Endodermal cell (in vitro differentiated cells): Measurements from ENCODE around the gene EI24. TPM values are rescaled to one million over a fixed set of nuclear protein-coding genes. Genes with fewer than 3 reads are reported as not detected.
A peak's percentile ranks its signal among the peaks of the same experiment; 100 is the strongest.

Experiments
- DNase-seq: peaks from one replicate; pipeline ENCODE4 v3.0.0-alpha.2; 2017
- H3K27ac ChIP-seq: 2 replicates; pipeline ENCODE4 v1.5.1; 2013; ENCODE audit warnings: mild to moderate bottlenecking, low read depth, low read length, moderate library complexity
- H3K27me3 ChIP-seq: 2 replicates; pipeline ENCODE4 v1.6.1; 2013; ENCODE audit warnings: mild to moderate bottlenecking, low read length, moderate library complexity; ENCODE audit not compliant: insufficient read depth, control insufficient read depth, poor library complexity, severe bottlenecking
- H3K36me3 ChIP-seq: 2 replicates; pipeline ENCODE4 v1.7.0; 2013; ENCODE audit warnings: mild to moderate bottlenecking, low read length, moderate library complexity; ENCODE audit not compliant: control insufficient read depth, insufficient read depth
- H3K4me1 ChIP-seq: one replicate; pipeline ENCODE4 v1.7.0; 2013; ENCODE audit warnings: low read length; ENCODE audit not compliant: control insufficient read depth, insufficient read depth
- H3K4me3 ChIP-seq: 2 replicates; pipeline ENCODE4 v1.5.1; 2013; ENCODE audit warnings: mild to moderate bottlenecking, low read length, moderate library complexity
- H3K9ac ChIP-seq: 2 replicates; pipeline ENCODE4 v1.6.1; 2013; ENCODE audit warnings: mild to moderate bottlenecking, low read length, moderate library complexity; ENCODE audit not compliant: poor library complexity, severe bottlenecking; ENCODE audit errors: extremely low read depth
- H3K9me3 ChIP-seq: 2 replicates; pipeline ENCODE4 v1.6.1; 2013; ENCODE audit warnings: mild to moderate bottlenecking, low read length, moderate library complexity; ENCODE audit not compliant: control insufficient read depth
- H3K27ac Mint-ChIP-seq: 2 replicates; pipeline ENCODE4 v1.8.0; 2020; ENCODE audit warnings: mixed read lengths
- H3K27me3 Mint-ChIP-seq: 2 replicates; pipeline ENCODE4 v1.8.0; 2021; ENCODE audit warnings: mild to moderate bottlenecking, mixed read lengths; ENCODE audit not compliant: insufficient read depth
- H3K36me3 Mint-ChIP-seq: 2 replicates; pipeline ENCODE4 v1.8.0; 2020; ENCODE audit warnings: low read depth, mixed read lengths
- H3K4me1 Mint-ChIP-seq: 2 replicates; pipeline ENCODE4 v1.8.0; 2020; ENCODE audit warnings: mixed read lengths
- H3K4me3 Mint-ChIP-seq: 2 replicates; pipeline ENCODE4 v1.8.0; 2020; ENCODE audit warnings: mild to moderate bottlenecking, moderate library complexity, mixed read lengths
- H3K9me3 Mint-ChIP-seq: 2 replicates; pipeline ENCODE4 v1.8.0; 2020; ENCODE audit warnings: mild to moderate bottlenecking, mixed read lengths
- WGBS, 2 experiments: methylation state at CpG; one replicate each; pipeline versions ENCODE4 v1.1.5 to v1.1.7; 2013; ENCODE audit warnings: missing lambda C conversion rate in 2 of 2, mixed read lengths in 1 of 2; ENCODE audit not compliant: insufficient coverage in 1 of 2, insufficient read length in 1 of 2; 5-methylcytosine and 5-hydroxymethylcytosine counted together
- total RNA-seq, 2 donors: library from RNA; stranded (reverse); fragmentation: NEBNext Ultra II Directional in 1 of 2; extraction: Animal tissue kit (Norgen Biotek cat#: 25700) in 1 of 2; gene quantifications; 2 replicates in 1 of 2; 3 replicates in 1 of 2; pipeline ENCODE4 v1.2.1, GENCODE V29; 2021
- TF ChIP-seq, protein P1 (sequence below): fragments of 200-600 bp; sonication (generic); conservative IDR thresholded peaks from 2 replicates; pipeline ENCODE4 v1.5.0; 2021; ENCODE audit warnings: antibody characterized with exemption, mild to moderate bottlenecking

The EI24 gene
- total RNA-seq, 2 donors from 2014 or later = 102 to 110 TPM

DNA sequence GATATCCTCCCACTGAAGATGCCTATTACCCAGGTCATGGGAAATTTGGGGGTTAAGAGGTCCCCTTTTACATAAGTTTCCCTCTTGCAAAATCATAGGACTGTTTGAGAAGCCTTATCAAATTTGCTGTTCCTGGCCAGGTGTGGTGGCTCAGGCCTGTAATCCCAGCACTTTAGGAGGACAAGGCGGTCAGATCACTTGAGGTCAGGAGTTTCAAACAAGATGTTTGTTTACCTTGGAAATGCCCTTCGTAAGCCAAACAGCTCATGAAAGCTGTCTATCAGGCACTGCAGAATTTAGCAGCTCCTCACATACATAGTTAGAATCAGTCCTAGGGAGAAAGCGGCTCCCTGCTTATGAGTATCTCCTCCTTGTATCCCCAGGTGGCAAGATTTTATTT is 4.9 kb upstream of the EI24 start:
- Mint-ChIP-seq H3K36me3 (no peaks in the 10 kb centered on the region), H3K27ac (no peak overlapping the region), H3K4me1 (peaks cover 4% of the 10 kb centered on the region), H3K9me3 (peaks cover 14% of the 10 kb centered on the region), H3K4me3 (no peak overlapping the region), H3K27me3 (peaks cover 3% of the 10 kb centered on the region)
- Histone ChIP-seq H3K27me3 (no peaks in the 10 kb centered on the region), H3K4me1 (peaks cover 5% of the 10 kb centered on the region), H3K9me3 (peaks cover 8% of the 10 kb centered on the region), H3K9ac (no peak overlapping the region), H3K4me3 (no peak overlapping the region), H3K36me3 (no peaks in the 10 kb centered on the region), H3K27ac (no peak overlapping the region)
- TF ChIP-seq, protein P1, sequence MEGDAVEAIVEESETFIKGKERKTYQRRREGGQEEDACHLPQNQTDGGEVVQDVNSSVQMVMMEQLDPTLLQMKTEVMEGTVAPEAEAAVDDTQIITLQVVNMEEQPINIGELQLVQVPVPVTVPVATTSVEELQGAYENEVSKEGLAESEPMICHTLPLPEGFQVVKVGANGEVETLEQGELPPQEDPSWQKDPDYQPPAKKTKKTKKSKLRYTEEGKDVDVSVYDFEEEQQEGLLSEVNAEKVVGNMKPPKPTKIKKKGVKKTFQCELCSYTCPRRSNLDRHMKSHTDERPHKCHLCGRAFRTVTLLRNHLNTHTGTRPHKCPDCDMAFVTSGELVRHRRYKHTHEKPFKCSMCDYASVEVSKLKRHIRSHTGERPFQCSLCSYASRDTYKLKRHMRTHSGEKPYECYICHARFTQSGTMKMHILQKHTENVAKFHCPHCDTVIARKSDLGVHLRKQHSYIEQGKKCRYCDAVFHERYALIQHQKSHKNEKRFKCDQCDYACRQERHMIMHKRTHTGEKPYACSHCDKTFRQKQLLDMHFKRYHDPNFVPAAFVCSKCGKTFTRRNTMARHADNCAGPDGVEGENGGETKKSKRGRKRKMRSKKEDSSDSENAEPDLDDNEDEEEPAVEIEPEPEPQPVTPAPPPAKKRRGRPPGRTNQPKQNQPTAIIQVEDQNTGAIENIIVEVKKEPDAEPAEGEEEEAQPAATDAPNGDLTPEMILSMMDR = no peak
- 92 to 95% methylated on average over 3 of the region's 3 CpGs for WGBS, 2 experiments
- DNase-seq = no peak

DNA sequence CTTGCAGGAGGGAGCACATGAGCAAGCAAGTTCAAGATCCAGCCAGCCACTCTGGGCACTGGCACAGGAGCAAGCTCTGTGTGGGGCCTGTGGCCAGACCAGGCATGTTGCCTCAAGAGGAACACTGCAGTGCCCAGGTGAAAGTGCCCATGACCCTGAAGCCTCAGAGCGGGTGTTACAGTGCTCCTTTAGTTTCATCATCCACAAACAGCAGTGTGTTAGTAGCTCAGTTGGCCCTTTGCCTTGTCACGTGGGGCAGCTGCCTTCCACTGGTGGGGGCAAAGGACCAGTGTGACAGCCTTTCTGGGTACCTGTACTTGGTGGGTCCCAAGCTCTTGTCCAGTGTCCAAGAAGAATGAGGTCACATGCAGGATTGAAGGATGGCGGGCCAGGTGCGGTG is 3.0 kb upstream of the EI24 start:
- H3K36me3 ChIP-seq = no peaks in the 10 kb centered on the region
- Mint-ChIP-seq H3K4me1 (peaks cover 16% of the 10 kb centered on the region), H3K36me3 (no peaks in the 10 kb centered on the region), H3K9me3 (peaks cover 14% of the 10 kb centered on the region), H3K4me3 (no peak overlapping the region), H3K27me3 (peaks cover 3% of the 10 kb centered on the region), H3K27ac (no peak overlapping the region)
- no peak for DNase-seq
- H3K4me1 ChIP-seq = peaks cover 9% of the 10 kb centered on the region
- 88 to 94% methylated on average over 4 of the region's 4 CpGs for WGBS, 2 experiments
- no peak overlapping the region for H3K9ac ChIP-seq
- no peak overlapping the region for H3K27ac ChIP-seq
- no peak overlapping the region for H3K4me3 ChIP-seq
- no peaks in the 10 kb centered on the region for H3K27me3 ChIP-seq
- TF ChIP-seq, protein P1 = no peak
- H3K9me3 ChIP-seq = peaks cover 8% of the 10 kb centered on the region

DNA sequence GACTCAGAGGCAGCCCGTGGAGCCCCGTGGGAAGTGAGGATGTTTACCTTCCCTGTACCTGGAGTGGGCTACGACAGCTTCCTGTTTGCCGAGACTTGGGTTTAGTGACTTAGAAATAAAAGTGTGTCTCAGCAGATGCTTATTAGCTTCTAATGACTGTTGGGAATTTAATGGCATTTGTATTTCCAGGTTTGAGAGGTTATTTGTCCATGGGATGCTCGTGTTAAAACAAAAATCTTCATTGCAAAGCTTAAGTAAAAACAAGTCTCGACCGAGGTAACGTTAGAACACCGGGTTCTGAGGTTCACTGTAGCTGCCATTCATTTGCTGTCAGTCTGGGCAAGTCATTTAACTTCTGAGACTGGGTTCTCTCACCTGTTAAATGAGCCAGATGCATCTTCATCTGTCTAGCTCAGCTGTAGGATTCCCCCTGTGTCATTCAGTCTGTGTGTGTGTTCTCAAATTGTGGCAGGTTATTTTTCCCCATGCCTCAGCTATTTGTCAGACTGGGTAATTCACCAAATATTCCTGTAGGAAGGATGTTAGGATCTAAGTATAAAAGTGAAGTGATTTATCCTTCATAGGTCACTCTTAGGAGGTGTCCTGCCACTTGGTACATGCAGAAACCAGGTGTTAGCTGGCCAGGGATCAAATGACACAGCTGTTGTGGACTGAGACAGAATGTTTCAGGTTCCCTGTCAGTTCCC is 791 bp downstream of the EI24 start:
- Histone ChIP-seq H3K27ac (no peak overlapping the region), H3K9me3 (peaks cover 8% of the 10 kb centered on the region), H3K4me1 (peaks cover 4% of the 10 kb centered on the region), H3K36me3 (peaks cover 28% of the 10 kb centered on the region), H3K9ac (peak overlapping the region; percentile 83), H3K4me3 (peak overlapping the region; percentile 98), H3K27me3 (no peaks in the 10 kb centered on the region)
- Mint-ChIP-seq H3K27ac (peak overlapping the region; percentile 74), H3K9me3 (peaks cover 14% of the 10 kb centered on the region), H3K4me3 (peak overlapping the region; percentile 78), H3K36me3 (peaks cover 19% of the 10 kb centered on the region), H3K27me3 (no peaks in the 10 kb centered on the region), H3K4me1 (peaks cover 12% of the 10 kb centered on the region)
- DNase-seq = no peak
- TF ChIP-seq, protein P1 = no peak
- WGBS, 2 experiments = 14 to 20% methylated on average over 7 to 9 of the region's 9 CpGs
